GM18858 (cell line): ENCODE measurements around the gene MYO5B.

Experiments used
- ATAC-seq: cut with Tn5 transposase; IDR thresholded peaks from one replicate; pipeline ENCODE4 v1.9.1; 2021; ENCODE audit not compliant: unreplicated experiment

Gene MYO5B

DNA sequence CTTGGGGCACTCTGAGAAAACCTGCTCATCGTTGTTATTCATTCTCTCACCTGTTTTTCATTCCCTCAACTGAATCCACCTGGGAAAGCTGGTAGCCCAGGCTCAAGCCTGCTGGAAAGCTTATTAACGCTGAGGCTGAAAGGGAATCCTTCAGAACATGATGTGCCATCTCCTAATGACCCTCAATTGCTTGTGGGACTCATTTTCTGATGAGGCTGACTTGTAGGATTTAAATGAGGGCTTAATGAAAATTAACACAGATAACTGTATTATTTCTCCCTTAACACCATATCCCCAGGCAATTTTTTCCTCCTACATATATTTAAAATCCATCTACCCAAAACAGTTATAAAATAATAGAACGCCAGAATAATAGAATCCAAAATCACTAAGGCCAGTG lies 218.9 kb downstream of the MYO5B start:
- no peak for ATAC-seq

GRCh38 chr18:49974079-49974478 lies 220.9 kb downstream of the MYO5B start:
- ATAC-seq = no peak

GRCh38 chr18:49973592-49973991 lies 221.4 kb downstream of the MYO5B start:
- ATAC-seq = no peak

- ATAC-seq = no peak
These were observed 222.4 kb downstream of the MYO5B start for GRCh38 chr18:49972535-49972934.

- ATAC-seq = no peak
These were observed 223.5 kb downstream of the MYO5B start for GRCh38 chr18:49971462-49971861.

GRCh38 chr18:49970319-49970718 lies 224.6 kb downstream of the MYO5B start:
- peak; percentile 47 for ATAC-seq

- no peak for ATAC-seq
These were observed 226.2 kb downstream of the MYO5B start for GRCh38 chr18:49968644-49969309.

- ATAC-seq = no peak
These were observed 227.2 kb downstream of the MYO5B start for GRCh38 chr18:49967636-49968313.

DNA sequence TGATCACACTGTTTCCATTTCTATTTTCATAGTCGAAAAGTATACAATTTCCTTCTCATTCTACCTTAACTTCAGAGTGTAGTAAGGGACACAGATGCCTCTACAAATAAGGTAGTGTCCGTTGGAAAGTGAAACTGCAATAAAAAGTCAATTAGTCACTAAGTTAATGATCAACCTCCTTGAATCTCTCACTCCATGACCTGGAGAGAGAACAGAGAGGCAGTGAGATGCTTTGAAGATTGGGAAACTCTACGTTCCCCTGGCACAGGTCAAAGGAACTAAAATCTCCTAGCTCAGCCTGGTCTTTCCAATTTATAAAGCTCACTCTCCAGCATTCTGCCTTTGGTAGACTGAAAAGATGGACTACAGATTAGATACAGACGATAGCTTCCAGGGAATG lies 227.8 kb downstream of the MYO5B start:
- ATAC-seq = peak; percentile 72

DNA sequence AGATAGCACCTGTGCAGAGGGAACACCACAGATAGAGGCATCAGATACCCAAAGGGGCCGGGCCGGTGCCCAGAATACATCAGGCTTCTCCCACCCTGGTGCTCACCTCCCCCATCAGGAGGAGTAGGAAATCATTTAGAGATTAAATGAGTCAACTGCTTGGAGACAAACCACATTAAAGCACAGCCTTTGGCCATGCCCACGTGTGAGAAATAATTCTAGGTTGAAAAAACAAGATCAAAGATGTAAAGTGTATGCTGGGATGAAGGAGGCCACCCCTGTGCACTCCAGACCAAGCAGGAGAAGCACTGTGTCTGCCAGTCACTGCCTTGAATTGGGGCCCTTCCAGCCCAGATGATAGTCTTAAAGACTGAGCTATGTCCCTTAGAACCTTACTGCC lies 228.9 kb downstream of the MYO5B start:
- no peak for ATAC-seq

GRCh38 chr18:49963217-49963616 lies 231.7 kb downstream of the MYO5B start:
- no peak for ATAC-seq

DNA sequence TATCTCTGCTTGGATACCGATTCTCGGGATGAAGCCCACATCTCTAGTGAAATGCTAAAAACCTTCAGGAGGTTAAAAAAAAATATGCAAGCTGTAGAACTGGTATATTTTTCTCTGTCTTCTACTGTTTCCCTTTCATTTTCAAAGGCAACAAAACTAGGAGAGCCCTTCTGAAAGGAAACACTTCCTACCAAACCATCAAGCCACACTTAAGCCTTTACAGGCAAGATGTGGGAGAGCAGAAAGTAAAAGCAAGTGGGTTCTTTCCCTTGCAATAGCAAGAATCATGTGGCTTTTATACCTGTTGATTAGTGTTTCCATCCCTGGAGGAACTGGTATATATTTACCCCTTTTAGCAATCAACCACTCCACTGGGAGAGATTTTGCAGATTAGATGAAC lies 233.7 kb downstream of the MYO5B start:
- no peak for ATAC-seq

DNA sequence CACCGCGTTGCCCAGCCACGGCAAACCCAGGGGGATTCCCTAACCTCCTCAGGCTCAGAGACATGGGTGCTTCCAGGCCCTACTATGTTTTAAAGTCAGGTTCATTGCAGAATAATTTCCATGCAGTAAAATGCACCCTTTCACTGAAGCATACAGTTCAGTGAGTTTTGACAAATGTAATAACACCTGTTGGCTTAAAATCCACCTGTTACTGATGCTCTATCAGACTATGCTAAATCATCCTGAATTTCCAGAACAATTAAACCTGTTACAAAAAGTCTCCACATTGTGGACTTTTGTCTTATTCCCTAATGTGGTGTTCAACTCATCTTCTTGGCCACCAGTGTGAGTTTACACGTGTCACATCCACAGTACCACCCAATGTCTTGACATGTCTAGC lies 234.6 kb downstream of the MYO5B start:
- no peak for ATAC-seq

- ATAC-seq = peak; percentile 67
These were observed 235.8 kb downstream of the MYO5B start for GRCh38 chr18:49959176-49959575.

- no peak for ATAC-seq
These were observed 239.7 kb downstream of the MYO5B start for GRCh38 chr18:49955263-49955662.

GRCh38 chr18:49953391-49953790 lies 241.6 kb downstream of the MYO5B start:
- ATAC-seq = no peak

GRCh38 chr18:49949951-49950395 lies 245.0 kb downstream of the MYO5B start:
- ATAC-seq = no peak

- no peak for ATAC-seq
These were observed 246.0 kb downstream of the MYO5B start for GRCh38 chr18:49948975-49949374.

- ATAC-seq = no peak
These were observed 250.3 kb downstream of the MYO5B start for GRCh38 chr18:49944663-49945062.

- no peak for ATAC-seq
These were observed 258.1 kb downstream of the MYO5B start for GRCh38 chr18:49936821-49937220.

GRCh38 chr18:49935215-49935614 lies 259.7 kb downstream of the MYO5B start:
- ATAC-seq = no peak

DNA sequence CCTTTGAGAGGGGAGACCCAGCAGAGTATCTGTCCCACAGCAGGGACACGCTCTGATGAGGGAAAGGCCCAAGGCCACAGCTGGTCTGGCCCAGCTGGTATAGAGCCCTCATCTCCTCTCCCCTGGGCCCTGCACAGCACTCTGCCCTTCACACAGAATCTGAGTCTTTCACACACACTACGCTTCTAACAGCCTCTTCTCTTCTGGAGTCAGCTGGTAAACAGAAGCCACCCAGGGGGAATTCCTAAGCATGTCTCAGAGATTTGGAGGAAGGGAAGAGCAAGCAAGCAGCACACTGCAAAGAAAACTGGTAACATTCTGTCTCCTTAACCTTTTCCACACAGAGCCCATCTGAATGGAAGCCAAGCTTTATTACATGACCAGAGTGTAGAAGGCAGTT lies 260.5 kb downstream of the MYO5B start:
- no peak for ATAC-seq
